Transverse colon (tissue), 4 donors: ENCODE data around the gene DGCR2. TPM values are rescaled to one million over a fixed set of nuclear protein-coding genes. Genes with fewer than 3 reads are reported as not detected.

Experiments used
- DNase-seq: peaks from one replicate; pipeline ENCODE4 v3.0.0-alpha.2; 2019
- H3K27ac ChIP-seq, 4 donors: fragments of 200-600 bp; sonication (generic); 2 replicates each; pipeline ENCODE4 v1.5.1; 2016 to 2018; ENCODE audit warnings: inconsistent platforms in 4 of 4
- H3K27me3 ChIP-seq: fragments of 200-600 bp; sonication (generic); 2 replicates; pipeline ENCODE4 v1.5.1; 2017; ENCODE audit warnings: inconsistent platforms
- H3K36me3 ChIP-seq, 4 donors: fragments of 200-600 bp; sonication (generic); 2 replicates each; pipeline ENCODE4 v1.5.1; 2017 to 2019; ENCODE audit warnings: inconsistent platforms in 4 of 4
- H3K4me1 ChIP-seq, 4 donors: fragments of 200-600 bp; sonication (generic); 2 replicates each; pipeline ENCODE4 v1.5.1; 2017 to 2020; ENCODE audit warnings: inconsistent platforms in 4 of 4
- H3K4me3 ChIP-seq, 4 donors: fragments of 200-600 bp; sonication (generic); 1 replicate in 1 of 4; 2 replicates in 3 of 4; pipeline versions ENCODE4 v1.5.1 to v1.6.1; 2017 to 2019; ENCODE audit warnings: inconsistent platforms in 4 of 4
- H3K9me3 ChIP-seq, 2 donors: fragments of 200-600 bp; sonication (generic); 2 replicates each; pipeline ENCODE4 v1.5.1; 2017 to 2019; ENCODE audit warnings: inconsistent platforms in 2 of 2
- EP300 ChIP-seq: sonication (generic); formaldehyde crosslinking; IDR thresholded peaks from one replicate; pipeline ENCODE4 v1.6.1; 2017; ENCODE audit warnings: antibody characterized with exemption, low read depth
- POLR2A ChIP-seq: fragments of 450-650 bp; IDR thresholded peaks from one replicate; pipeline ENCODE4 v1.6.1; 2016; ENCODE audit warnings: antibody characterized with exemption, mild to moderate bottlenecking, moderate library complexity
- POLR2AphosphoS5 ChIP-seq, 3 donors: sonication (generic); formaldehyde crosslinking; IDR thresholded peaks; one replicate each; pipeline ENCODE4 v1.6.1; 2016; ENCODE audit warnings: antibody characterized with exemption in 3 of 3
- WGBS, 2 donors: methylation state at CpG; one replicate each; pipeline ENCODE4 v1.1.5; 2018; ENCODE audit warnings: low coverage in 1 of 2; 5-methylcytosine and 5-hydroxymethylcytosine counted together
- in situ Hi-C, 4 donors: fragments of 200-750 bp; cut with MboI; loops; one replicate each; pipeline versions ENCODE4 v1.15.0 to v1.15.1; 2017; ENCODE audit warnings: low sequenced_read_pairs in 3 of 4, low pct_ligation_motif_present in 1 of 4, low pct_unique_long_range_greater_than_20kb in 1 of 4
- intact Hi-C: fragments of 100-400 bp; cut with DNase I; formaldehyde crosslinking; loops from one replicate; pipeline ENCODE4 v1.15.1; 2023; ENCODE audit warnings: low total_unique reads
- total RNA-seq, 4 donors: library from RNA; depleted of rRNA; stranded (reverse); fragments of >200 nt; gene quantifications; one replicate each; pipeline ENCODE4 v1.1.0, GENCODE V29; 2016
- TF ChIP-seq, protein P1 (sequence below), 5 experiments: fragments of 200-600 bp in 3 of 5; fragments of 450-650 bp in 2 of 5; sonication (generic) in 3 of 5; IDR thresholded peaks; 1 replicate in 2 of 5; 2 replicates in 3 of 5; pipeline ENCODE4 v1.5.1; 2016 to 2017; ENCODE audit warnings: antibody characterized with exemption in 5 of 5, inconsistent platforms in 3 of 5, mild to moderate bottlenecking in 2 of 5, moderate library complexity in 1 of 5

The DGCR2 gene
- total RNA-seq, 4 donors from 2014 or later: 71.6 to 106 (median 94.3) TPM

DNA sequence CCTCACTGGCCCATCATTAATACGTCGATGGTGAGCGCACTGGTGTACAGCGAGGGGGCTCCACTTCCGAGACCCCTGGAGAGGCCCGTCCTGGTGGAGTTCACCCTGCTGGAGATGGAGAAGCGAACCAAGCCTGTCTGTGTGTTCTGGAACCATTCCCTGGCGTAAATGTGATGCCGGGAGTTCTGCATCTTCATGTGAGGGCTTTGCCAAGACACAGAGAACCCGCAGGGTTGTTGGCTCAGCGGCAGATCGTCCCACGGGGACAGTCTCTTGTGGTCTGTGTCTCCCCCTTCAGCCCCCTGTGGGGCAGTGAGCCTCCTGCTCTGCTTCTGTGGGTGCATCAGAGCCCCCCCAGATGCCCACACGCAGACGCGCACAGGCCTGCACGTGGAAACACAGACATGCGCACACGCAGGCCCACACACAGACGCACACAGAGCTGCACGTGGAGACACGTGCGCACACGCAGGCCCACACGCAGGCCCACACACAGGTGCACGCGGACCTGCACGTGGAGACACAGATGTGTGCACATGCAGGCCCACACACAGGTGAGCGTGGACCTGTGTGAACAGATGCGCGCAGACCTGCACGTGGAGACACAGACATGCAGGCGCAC lies 130.3 kb downstream of the DGCR2 start:
- 92% methylated on average over 27 of the region's 33 CpGs; no CpG with 5 or more reads in 1 of the 2 donors for WGBS, 2 donors

DNA sequence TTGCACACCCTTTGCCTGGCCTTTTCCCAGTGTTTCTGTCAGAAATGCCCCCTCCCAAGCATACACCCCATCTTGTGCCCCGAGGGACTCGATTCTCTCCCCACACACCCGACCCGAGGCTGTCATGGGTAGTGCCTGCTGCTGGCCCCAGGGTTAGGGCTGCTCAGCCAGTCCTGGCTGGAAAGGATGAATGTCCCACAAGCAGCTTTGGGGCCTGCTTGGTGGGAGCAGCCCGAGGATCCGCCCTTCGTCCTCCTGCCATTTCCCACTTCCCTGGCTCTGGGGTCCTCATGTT lies 131.1 kb downstream of the DGCR2 start:
- no peaks in the 10 kb centered on the region for H3K9me3 ChIP-seq
- no peaks in the 10 kb centered on the region for H3K4me1 ChIP-seq
- H3K27ac ChIP-seq: no peak overlapping the region
- no peak for DNase-seq
- H3K4me3 ChIP-seq: no peak overlapping the region
- H3K27me3 ChIP-seq: peaks cover 7% of the 10 kb centered on the region
- TF ChIP-seq POLR2A (no peak), EP300 (no peak), POLR2AphosphoS5 (IDR thresholded peaks at IDR 0.05) (no peak)
- TF ChIP-seq, protein P1, sequence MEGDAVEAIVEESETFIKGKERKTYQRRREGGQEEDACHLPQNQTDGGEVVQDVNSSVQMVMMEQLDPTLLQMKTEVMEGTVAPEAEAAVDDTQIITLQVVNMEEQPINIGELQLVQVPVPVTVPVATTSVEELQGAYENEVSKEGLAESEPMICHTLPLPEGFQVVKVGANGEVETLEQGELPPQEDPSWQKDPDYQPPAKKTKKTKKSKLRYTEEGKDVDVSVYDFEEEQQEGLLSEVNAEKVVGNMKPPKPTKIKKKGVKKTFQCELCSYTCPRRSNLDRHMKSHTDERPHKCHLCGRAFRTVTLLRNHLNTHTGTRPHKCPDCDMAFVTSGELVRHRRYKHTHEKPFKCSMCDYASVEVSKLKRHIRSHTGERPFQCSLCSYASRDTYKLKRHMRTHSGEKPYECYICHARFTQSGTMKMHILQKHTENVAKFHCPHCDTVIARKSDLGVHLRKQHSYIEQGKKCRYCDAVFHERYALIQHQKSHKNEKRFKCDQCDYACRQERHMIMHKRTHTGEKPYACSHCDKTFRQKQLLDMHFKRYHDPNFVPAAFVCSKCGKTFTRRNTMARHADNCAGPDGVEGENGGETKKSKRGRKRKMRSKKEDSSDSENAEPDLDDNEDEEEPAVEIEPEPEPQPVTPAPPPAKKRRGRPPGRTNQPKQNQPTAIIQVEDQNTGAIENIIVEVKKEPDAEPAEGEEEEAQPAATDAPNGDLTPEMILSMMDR (IDR thresholded peaks at IDR 0.05): no peak
- in situ Hi-C loops (loop anchor here in 1 of 4 donors (25.0 kb wide), 1 partner anchor 646 kb away; no protein-coding TSS in a partner anchor), intact Hi-C loops (no loop called here)
- no peaks in the 10 kb centered on the region for H3K36me3 ChIP-seq
- 83% methylated on average over 7 of the region's 7 CpGs; no CpG with 5 or more reads in 1 of the 2 donors for WGBS, 2 donors

More for the DNA sequence above, 130.3 kb downstream of the DGCR2 start:
- in situ Hi-C loops: loop anchor here in 1 of 4 donors (25.0 kb wide), 1 partner anchor 645 kb away; no protein-coding TSS in a partner anchor
- DNase-seq: no peak
- TF ChIP-seq EP300 (no peak), POLR2A (no peak), POLR2AphosphoS5 (IDR thresholded peaks at IDR 0.05) (no peak)
- TF ChIP-seq, protein P1 (IDR thresholded peaks at IDR 0.05): no peak
- Histone ChIP-seq H3K27ac (no peak overlapping the region), H3K4me3 (no peak overlapping the region), H3K27me3 (peaks cover 7% of the 10 kb centered on the region), H3K9me3 (no peaks in the 10 kb centered on the region), H3K4me1 (no peaks in the 10 kb centered on the region), H3K36me3 (no peaks in the 10 kb centered on the region)
- intact Hi-C loops: no loop called here

GRCh38 chr22:18990355-18991137 lies 131.7 kb downstream of the DGCR2 start:
- H3K4me3 ChIP-seq: no peak overlapping the region
- no peaks in the 10 kb centered on the region for H3K4me1 ChIP-seq
- no peak for DNase-seq
- in situ Hi-C loops: loop anchor here in 1 of 4 donors (25.0 kb wide), 1 partner anchor 647 kb away; no protein-coding TSS in a partner anchor
- intact Hi-C loops: no loop called here
- H3K27me3 ChIP-seq: peaks cover 7% of the 10 kb centered on the region
- H3K27ac ChIP-seq: no peak overlapping the region
- H3K9me3 ChIP-seq: no peaks in the 10 kb centered on the region
- WGBS, 2 donors: 88 to 95% methylated on average over 4 to 23 of the region's 23 CpGs
- no peak for TF ChIP-seq POLR2A
- no peak for TF ChIP-seq EP300
- TF ChIP-seq, protein P1 (IDR thresholded peaks at IDR 0.05): no peak
- no peak for TF ChIP-seq POLR2AphosphoS5 (IDR thresholded peaks at IDR 0.05)
- no peaks in the 10 kb centered on the region for H3K36me3 ChIP-seq

DNA sequence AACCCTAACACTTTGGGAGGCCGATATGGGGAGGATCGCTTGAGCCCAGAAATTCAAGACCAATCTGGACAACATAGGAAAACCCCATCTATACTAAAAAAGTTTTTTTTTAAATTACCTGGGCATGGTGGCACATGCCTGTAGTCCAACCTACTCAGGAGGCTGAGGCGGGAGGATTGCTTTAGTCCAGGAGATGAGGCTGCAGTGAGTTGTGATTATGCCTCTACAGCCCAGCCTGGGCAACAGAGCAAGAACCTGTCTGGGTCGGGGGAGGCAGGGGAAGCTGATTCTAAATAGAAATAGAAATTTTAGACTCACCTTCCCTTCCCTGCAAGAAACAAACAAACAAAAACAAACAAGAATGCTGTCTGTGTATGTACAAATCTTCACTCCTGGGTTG lies 133.3 kb downstream of the DGCR2 start:
- Histone ChIP-seq H3K9me3 (no peaks in the 10 kb centered on the region), H3K4me1 (no peaks in the 10 kb centered on the region), H3K27me3 (peaks cover 3% of the 10 kb centered on the region), H3K4me3 (no peak overlapping the region), H3K36me3 (no peaks in the 10 kb centered on the region), H3K27ac (no peak overlapping the region)
- in situ Hi-C loops: loop anchor here in 1 of 4 donors (25.0 kb wide), 1 partner anchor 648 kb away; no protein-coding TSS in a partner anchor
- WGBS, 2 donors: 78 to 81% methylated on average over 4 of the region's 4 CpGs
- DNase-seq: no peak
- intact Hi-C loops: no loop called here
- TF ChIP-seq POLR2AphosphoS5 (IDR thresholded peaks at IDR 0.05): no peak
- TF ChIP-seq, protein P1 (IDR thresholded peaks at IDR 0.05): no peak
